ENCODE data around the gene SENP6.

DNA sequence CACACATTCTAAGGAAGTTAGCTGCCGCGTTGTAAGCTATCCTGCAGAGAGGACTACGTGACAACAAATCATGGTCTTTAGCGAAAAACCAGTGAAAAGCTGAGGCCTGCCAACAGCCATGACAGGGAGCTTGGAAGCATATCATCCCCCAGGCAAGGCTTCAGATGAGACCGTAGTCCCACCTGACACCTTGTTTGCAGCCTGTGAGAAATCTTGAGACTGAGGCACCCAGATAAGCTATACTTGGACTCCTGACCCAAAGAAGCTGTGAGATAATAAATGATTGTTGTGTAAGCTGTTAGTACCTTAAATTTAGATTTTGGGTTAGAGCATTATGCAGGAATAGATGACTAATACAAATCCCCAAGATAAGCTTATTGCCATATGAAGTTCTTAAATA lies 45.4 kb upstream of the SENP6 start:
- no peak for TF ChIP-seq RAD21 (IDR thresholded peaks at IDR 0.05)
- TF ChIP-seq, protein P1, sequence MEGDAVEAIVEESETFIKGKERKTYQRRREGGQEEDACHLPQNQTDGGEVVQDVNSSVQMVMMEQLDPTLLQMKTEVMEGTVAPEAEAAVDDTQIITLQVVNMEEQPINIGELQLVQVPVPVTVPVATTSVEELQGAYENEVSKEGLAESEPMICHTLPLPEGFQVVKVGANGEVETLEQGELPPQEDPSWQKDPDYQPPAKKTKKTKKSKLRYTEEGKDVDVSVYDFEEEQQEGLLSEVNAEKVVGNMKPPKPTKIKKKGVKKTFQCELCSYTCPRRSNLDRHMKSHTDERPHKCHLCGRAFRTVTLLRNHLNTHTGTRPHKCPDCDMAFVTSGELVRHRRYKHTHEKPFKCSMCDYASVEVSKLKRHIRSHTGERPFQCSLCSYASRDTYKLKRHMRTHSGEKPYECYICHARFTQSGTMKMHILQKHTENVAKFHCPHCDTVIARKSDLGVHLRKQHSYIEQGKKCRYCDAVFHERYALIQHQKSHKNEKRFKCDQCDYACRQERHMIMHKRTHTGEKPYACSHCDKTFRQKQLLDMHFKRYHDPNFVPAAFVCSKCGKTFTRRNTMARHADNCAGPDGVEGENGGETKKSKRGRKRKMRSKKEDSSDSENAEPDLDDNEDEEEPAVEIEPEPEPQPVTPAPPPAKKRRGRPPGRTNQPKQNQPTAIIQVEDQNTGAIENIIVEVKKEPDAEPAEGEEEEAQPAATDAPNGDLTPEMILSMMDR (IDR thresholded peaks at IDR 0.05; ENCODE audit: low read depth, low read length, missing input control) = no peak
- TF ChIP-seq, protein P2, sequence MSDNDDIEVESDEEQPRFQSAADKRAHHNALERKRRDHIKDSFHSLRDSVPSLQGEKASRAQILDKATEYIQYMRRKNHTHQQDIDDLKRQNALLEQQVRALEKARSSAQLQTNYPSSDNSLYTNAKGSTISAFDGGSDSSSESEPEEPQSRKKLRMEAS (IDR thresholded peaks at IDR 0.05) = no peak
- TF ChIP-seq SP1 (IDR thresholded peaks at IDR 0.05) = no peak
- no peak for TF ChIP-seq EGR1 (IDR thresholded peaks at IDR 0.05; ENCODE audit: low read depth in 2 of 2)
- TF ChIP-seq YY1 (IDR thresholded peaks at IDR 0.05) = no peak
- TF ChIP-seq JUND (IDR thresholded peaks at IDR 0.05) = no peak
- TF ChIP-seq FOXA1 (IDR thresholded peaks at IDR 0.05) = no peak
- TF ChIP-seq TAF1 (conservative IDR thresholded peaks at IDR 0.05) = no peak

All from liver (tissue), 3 donors.